GM23338 (cell line): Measurements from ENCODE around the gene TPK1.

ENCODE experiments used
- CREB1 ChIP-seq: fragments of 250-450 bp; sonication (Bioruptor Pico); IDR thresholded peaks from 2 replicates; pipeline ENCODE4 v1.5.0; 2020; ENCODE audit warnings: low read depth, mild to moderate bottlenecking, moderate library complexity
- CTCF ChIP-seq, 2 experiments: fragments of 200-600 bp in 1 of 2; sonication (generic) in 1 of 2; conservative IDR thresholded peaks; 2 replicates each; pipeline versions ENCODE4 v1.5.1 to v1.6.1; 2016 to 2017; ENCODE audit warnings: antibody characterized with exemption in 2 of 2, low read depth in 2 of 2, mild to moderate bottlenecking in 2 of 2, moderate library complexity in 1 of 2
- EZH2 ChIP-seq: fragments of 200-600 bp; sonication (generic); IDR thresholded peaks from one replicate; pipeline ENCODE4 v1.8.0; 2017; ENCODE audit warnings: antibody characterized with exemption, mild to moderate bottlenecking, low read depth; ENCODE audit not compliant: unreplicated experiment
- EZH2phosphoT487 ChIP-seq: fragments of 200-600 bp; sonication (generic); IDR thresholded peaks from one replicate; pipeline ENCODE4 v1.8.1; 2018; ENCODE audit warnings: antibody characterized with exemption; ENCODE audit not compliant: unreplicated experiment
- JUNB ChIP-seq: IDR thresholded peaks from one replicate; pipeline ENCODE4 v1.6.1; 2016; ENCODE audit warnings: antibody characterized with exemption; ENCODE audit not compliant: unreplicated experiment
- NANOG ChIP-seq: IDR thresholded peaks from 2 replicates; pipeline ENCODE4 v1.6.1; 2016; ENCODE audit warnings: antibody characterized with exemption, borderline replicate concordance
- POLR2AphosphoS5 ChIP-seq: IDR thresholded peaks from 2 replicates; pipeline ENCODE4 v1.6.1; 2016; ENCODE audit warnings: antibody characterized with exemption, low read depth
- REST ChIP-seq: IDR thresholded peaks from one replicate; pipeline ENCODE4 v1.6.1; 2018; ENCODE audit warnings: antibody characterized with exemption; ENCODE audit not compliant: unreplicated experiment
- ZNF114 ChIP-seq: fragments of 250-450 bp; sonication (Bioruptor Pico); IDR thresholded peaks from 2 replicates; pipeline ENCODE4 v1.5.0; 2020; ENCODE audit warnings: mild to moderate bottlenecking, moderate library complexity
- ZNF331 ChIP-seq: fragments of 250-450 bp; sonication (Bioruptor Pico); IDR thresholded peaks from 2 replicates; pipeline ENCODE4 v1.5.0; 2020; ENCODE audit warnings: low read depth, mild to moderate bottlenecking, moderate library complexity
- TF ChIP-seq, protein P1 (sequence below): IDR thresholded peaks from 2 replicates; pipeline ENCODE4 v1.6.1; 2016; ENCODE audit warnings: antibody characterized with exemption

DNA sequence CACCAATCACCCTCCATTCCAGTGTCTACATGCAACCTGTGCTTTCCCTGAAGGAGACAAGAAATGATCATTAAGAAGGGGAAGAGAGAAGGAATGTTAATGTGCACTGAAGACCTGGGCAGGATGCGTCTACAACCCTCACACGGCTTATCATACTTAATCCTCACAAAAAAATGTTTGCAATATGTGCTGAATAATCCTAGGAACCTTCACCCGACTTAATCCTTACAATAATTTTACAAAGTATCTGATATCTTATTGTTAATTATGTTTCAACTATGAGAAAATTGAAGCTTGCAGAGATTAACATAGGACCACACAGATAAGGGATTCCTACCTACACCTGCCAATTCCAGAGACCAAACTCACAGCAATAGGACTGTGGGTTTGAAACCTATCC, 287.3 kb downstream of the TPK1 start:
- TF ChIP-seq CTCF (conservative IDR thresholded peaks at IDR 0.05; ENCODE audit: low read depth in 2 of 2) (no peak), EZH2 (no peak), POLR2AphosphoS5 (no peak), EZH2phosphoT487 (no peak), REST (no peak), ZNF331 (CRISPR knock-in tag) (no peak), JUNB (no peak), CREB1 (CRISPR knock-in tag) (no peak), NANOG (no peak), ZNF114 (CRISPR knock-in tag) (no peak)
- TF ChIP-seq, protein P1, sequence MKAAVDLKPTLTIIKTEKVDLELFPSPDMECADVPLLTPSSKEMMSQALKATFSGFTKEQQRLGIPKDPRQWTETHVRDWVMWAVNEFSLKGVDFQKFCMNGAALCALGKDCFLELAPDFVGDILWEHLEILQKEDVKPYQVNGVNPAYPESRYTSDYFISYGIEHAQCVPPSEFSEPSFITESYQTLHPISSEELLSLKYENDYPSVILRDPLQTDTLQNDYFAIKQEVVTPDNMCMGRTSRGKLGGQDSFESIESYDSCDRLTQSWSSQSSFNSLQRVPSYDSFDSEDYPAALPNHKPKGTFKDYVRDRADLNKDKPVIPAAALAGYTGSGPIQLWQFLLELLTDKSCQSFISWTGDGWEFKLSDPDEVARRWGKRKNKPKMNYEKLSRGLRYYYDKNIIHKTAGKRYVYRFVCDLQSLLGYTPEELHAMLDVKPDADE, result no peak
